Esophagus muscularis mucosa (tissue), 4 donors: ENCODE results near the gene STKLD1. TPM values are rescaled to one million over a fixed set of nuclear protein-coding genes. Genes with fewer than 3 reads are reported as not detected.

Experiments
- DNase-seq: peaks from one replicate; pipeline ENCODE4 v3.0.0-alpha.2; 2017; ENCODE audit errors: extremely low spot score
- H3K27ac ChIP-seq, 4 donors: fragments of 200-600 bp; sonication (generic); replicated peaks in 1 of 4; 1 replicate in 3 of 4; 2 replicates in 1 of 4; pipeline ENCODE4 v1.5.1; 2016 to 2019; ENCODE audit warnings: mild to moderate bottlenecking in 1 of 4
- H3K27me3 ChIP-seq, 4 donors: fragments of 200-600 bp; sonication (generic); one replicate each; pipeline versions ENCODE4 v1.5.1 to v1.6.0; 2016 to 2019
- H3K36me3 ChIP-seq, 4 donors: fragments of 200-600 bp; sonication (generic); one replicate each; pipeline ENCODE4 v1.5.1; 2016 to 2019
- H3K4me1 ChIP-seq, 4 donors: fragments of 200-600 bp; sonication (generic); one replicate each; pipeline ENCODE4 v1.5.1; 2016 to 2019
- H3K4me3 ChIP-seq, 4 donors: fragments of 200-600 bp; sonication (generic); 1 replicate in 2 of 4; 2 replicates in 2 of 4; pipeline ENCODE4 v1.5.1; 2016 to 2019; ENCODE audit warnings: mild to moderate bottlenecking in 4 of 4, moderate library complexity in 1 of 4
- H3K9me3 ChIP-seq, 4 donors: fragments of 200-600 bp; sonication (generic); 1 replicate in 3 of 4; 2 replicates in 1 of 4; pipeline ENCODE4 v1.5.1; 2016 to 2019
- EP300 ChIP-seq: sonication (generic); formaldehyde crosslinking; IDR thresholded peaks from one replicate; pipeline ENCODE4 v1.6.1; 2017; ENCODE audit warnings: antibody characterized with exemption
- POLR2A ChIP-seq: fragments of 450-650 bp; IDR thresholded peaks from one replicate; pipeline ENCODE4 v1.6.1; 2017; ENCODE audit warnings: antibody characterized with exemption, moderate library complexity, mild to moderate bottlenecking, low read depth
- POLR2AphosphoS5 ChIP-seq, 2 donors: sonication (generic); formaldehyde crosslinking; IDR thresholded peaks; one replicate each; pipeline ENCODE4 v1.6.1; 2017; ENCODE audit warnings: antibody characterized with exemption in 2 of 2
- WGBS: methylation state at CpG from one replicate; pipeline ENCODE4 v1.1.5; 2018; 5-methylcytosine and 5-hydroxymethylcytosine counted together
- intact Hi-C: fragments of 100-400 bp; cut with DNase I; formaldehyde crosslinking; loops from one replicate; pipeline ENCODE4 v1.15.1; 2023
- total RNA-seq, 4 donors: library from RNA; depleted of rRNA; stranded (reverse); fragments of >200 nt; gene quantifications; one replicate each; pipeline versions ENCODE4 v1.1.0 to v1.2.1, GENCODE V29; 2016
- TF ChIP-seq, protein P1 (sequence below), 3 experiments: fragments of 200-600 bp in 2 of 3; fragments of 450-650 bp in 1 of 3; sonication (generic) in 2 of 3; IDR thresholded peaks; one replicate each; pipeline ENCODE4 v1.5.1; 2017 to 2019; ENCODE audit warnings: antibody characterized with exemption in 3 of 3, mild to moderate bottlenecking in 2 of 3, moderate library complexity in 1 of 3

Gene STKLD1
- total RNA-seq, 4 donors from 2014 or later: 0.26 to 2.1 (median 1.0) TPM; not detected in 1

DNA sequence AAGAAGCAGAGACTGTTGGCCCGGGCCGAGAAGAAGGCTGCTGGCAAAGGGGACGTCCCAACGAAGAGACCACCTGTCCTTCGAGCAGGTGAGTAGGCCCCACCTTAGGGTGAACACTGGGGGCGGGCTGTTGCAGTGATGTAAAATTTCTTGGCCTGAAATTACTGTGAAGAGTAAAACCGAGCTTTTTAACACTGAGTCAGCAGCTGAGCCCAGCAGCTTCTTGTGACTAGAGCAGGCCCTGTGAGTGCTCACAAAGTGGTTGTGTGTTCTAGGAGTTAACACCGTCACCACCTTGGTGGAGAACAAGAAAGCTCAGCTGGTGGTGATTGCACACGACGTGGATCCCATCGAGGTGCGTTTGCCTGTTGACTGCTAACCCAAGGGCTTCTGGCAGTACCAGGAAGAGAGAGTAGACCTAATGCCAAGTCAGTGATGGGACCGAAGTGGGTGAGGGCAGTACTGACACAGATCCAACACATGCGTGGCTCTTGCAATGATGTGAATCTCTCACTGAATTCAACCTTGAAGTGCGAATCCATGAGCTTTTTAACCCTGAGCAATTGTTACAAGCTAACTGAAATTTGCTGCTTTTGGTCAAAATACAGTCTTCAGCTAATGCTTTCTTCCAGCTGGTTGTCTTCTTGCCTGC lies 26.1 kb upstream of the STKLD1 start:
- H3K27ac ChIP-seq: peak overlapping the region in 1 of 4 donors; percentile 0
- intact Hi-C loops: no loop called here
- H3K36me3 ChIP-seq: peaks cover 38 to 68% (median 64%) of the 10 kb centered on the region in 4 donors
- H3K4me3 ChIP-seq: no peak overlapping the region
- WGBS: 82% methylated on average over 15 of the region's 15 CpGs
- H3K9me3 ChIP-seq: no peaks in the 10 kb centered on the region
- peaks cover 32 to 58% (median 49%) of the 10 kb centered on the region in 4 donors for H3K4me1 ChIP-seq
- no peak for TF ChIP-seq POLR2AphosphoS5 (IDR thresholded peaks at IDR 0.05)
- TF ChIP-seq EP300: no peak
- TF ChIP-seq, protein P1, sequence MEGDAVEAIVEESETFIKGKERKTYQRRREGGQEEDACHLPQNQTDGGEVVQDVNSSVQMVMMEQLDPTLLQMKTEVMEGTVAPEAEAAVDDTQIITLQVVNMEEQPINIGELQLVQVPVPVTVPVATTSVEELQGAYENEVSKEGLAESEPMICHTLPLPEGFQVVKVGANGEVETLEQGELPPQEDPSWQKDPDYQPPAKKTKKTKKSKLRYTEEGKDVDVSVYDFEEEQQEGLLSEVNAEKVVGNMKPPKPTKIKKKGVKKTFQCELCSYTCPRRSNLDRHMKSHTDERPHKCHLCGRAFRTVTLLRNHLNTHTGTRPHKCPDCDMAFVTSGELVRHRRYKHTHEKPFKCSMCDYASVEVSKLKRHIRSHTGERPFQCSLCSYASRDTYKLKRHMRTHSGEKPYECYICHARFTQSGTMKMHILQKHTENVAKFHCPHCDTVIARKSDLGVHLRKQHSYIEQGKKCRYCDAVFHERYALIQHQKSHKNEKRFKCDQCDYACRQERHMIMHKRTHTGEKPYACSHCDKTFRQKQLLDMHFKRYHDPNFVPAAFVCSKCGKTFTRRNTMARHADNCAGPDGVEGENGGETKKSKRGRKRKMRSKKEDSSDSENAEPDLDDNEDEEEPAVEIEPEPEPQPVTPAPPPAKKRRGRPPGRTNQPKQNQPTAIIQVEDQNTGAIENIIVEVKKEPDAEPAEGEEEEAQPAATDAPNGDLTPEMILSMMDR (IDR thresholded peaks at IDR 0.05): no peak
- no peak for TF ChIP-seq POLR2A
- no peak for DNase-seq
- no peaks in the 10 kb centered on the region for H3K27me3 ChIP-seq

DNA sequence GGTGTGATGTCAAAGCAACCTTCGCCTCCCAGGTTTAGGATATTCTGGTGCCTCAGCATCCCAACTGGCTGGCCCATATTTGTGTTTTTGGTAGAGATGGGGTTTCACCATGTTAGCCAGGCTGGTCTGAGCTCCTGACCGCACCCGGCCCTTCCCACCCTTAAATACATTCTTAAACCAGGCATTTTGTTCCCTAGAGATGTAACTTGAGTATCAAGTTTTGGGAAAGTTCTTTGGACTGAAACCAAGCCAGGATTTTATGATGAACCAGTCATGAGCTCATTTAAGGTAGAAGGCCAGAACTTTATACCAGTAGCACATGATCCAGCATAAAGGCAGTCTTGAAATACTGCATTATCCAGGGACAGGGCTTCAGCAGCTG lies 24.6 kb upstream of the STKLD1 start:
- DNase-seq: no peak
- TF ChIP-seq POLR2AphosphoS5 (IDR thresholded peaks at IDR 0.05) (no peak), POLR2A (no peak), EP300 (no peak)
- TF ChIP-seq, protein P1 (IDR thresholded peaks at IDR 0.05): no peak

DNA sequence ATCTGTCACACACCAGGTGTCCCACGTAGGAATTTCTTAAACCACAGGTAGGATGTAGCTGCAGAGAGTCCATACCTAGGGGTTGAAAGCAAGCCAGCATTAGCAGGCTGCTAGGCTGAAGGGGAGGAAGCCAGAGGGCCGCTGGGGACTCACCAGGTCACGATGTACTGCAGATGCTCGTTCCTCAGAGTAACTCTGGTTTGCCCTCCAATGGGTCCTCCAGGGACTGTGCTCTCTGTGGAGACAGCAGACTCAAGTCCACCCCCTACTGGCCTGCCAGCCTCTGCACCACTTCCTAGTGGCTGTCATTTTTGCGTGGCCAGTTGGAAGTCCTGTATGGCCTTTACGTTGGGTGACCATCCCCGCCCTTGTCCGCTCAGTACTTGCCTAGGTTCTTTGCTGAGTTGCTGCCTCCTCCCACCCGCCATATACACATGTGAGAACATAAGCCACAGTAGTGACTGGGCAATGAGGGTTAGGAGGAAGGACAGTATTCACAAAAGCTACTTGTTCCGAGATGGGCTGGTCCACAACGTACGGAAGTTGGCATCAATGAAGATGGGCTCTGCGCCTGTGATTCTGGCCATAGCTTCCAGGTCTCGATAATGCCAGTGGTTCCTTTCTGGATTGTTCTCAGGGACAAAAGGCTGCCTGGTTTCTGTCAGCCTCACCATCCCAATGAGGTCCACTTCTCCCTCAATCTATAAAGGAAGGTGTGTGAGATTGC lies 24.1 kb upstream of the STKLD1 start:
- Histone ChIP-seq H3K9me3 (no peaks in the 10 kb centered on the region), H3K27ac (no peak overlapping the region), H3K27me3 (no peaks in the 10 kb centered on the region), H3K4me3 (no peak overlapping the region), H3K4me1 (peaks cover 32 to 54% (median 44%) of the 10 kb centered on the region in 4 donors), H3K36me3 (peaks cover 34 to 57% (median 52%) of the 10 kb centered on the region in 4 donors)
- WGBS: 75% methylated on average over 13 of the region's 14 CpGs
- intact Hi-C loops: no loop called here
- TF ChIP-seq EP300 (no peak), POLR2AphosphoS5 (IDR thresholded peaks at IDR 0.05) (no peak), POLR2A (no peak)
- TF ChIP-seq, protein P1 (IDR thresholded peaks at IDR 0.05): peak in 2 of 3 experiments; percentile 13 to 43
- no peak for DNase-seq

More for the DNA sequence above, 24.6 kb upstream of the STKLD1 start:
- Histone ChIP-seq H3K4me3 (no peak overlapping the region), H3K36me3 (peaks cover 34 to 57% (median 52%) of the 10 kb centered on the region in 4 donors), H3K27me3 (no peaks in the 10 kb centered on the region), H3K27ac (no peak overlapping the region), H3K4me1 (peaks cover 34 to 54% (median 44%) of the 10 kb centered on the region in 4 donors), H3K9me3 (no peaks in the 10 kb centered on the region)
- 86% methylated on average over 3 of the region's 3 CpGs for WGBS
- intact Hi-C loops: no loop called here

DNA sequence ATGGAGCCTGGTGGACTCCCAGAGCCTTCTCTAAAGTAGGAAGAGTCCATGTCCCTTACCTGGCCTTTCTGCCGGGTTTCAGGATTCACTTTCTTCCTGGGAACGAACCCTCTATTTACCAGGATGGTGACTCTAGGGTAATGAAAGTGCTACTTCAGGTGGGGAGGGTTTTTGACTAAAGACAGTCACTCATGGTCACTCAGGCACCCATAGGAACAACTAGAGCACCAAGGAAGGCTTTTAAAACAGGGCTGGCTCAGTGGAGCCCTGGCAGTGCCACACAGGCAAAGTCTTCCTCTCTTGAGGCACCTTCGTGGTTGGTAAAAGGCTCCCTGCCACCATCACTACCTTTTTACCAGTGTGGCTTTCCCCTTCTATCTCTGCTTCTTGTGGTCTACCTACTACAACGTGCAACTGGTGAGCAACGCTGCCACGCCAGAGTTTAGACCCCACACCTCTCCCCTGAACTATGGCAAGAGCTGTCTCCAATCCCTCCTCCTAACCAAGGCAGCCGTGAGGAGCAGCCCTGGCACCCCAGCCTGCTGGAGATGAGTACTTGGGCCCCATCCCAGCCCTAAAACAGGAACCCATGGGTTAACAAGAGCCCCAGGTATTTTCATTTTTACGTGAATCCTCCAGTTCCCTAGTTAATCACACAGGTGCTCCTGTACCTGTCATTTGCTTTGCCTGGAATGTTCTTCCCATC lies 23.4 kb upstream of the STKLD1 start:
- no peak for DNase-seq
- Histone ChIP-seq H3K4me1 (peaks cover 37 to 57% (median 47%) of the 10 kb centered on the region in 4 donors), H3K36me3 (peaks cover 34 to 57% (median 52%) of the 10 kb centered on the region in 4 donors), H3K27ac (no peak overlapping the region), H3K27me3 (no peaks in the 10 kb centered on the region), H3K4me3 (no peak overlapping the region), H3K9me3 (no peaks in the 10 kb centered on the region)
- 72% methylated on average over 8 of the region's 8 CpGs for WGBS
- intact Hi-C loops: no loop called here
- TF ChIP-seq EP300: no peak
- no peak for TF ChIP-seq POLR2AphosphoS5 (IDR thresholded peaks at IDR 0.05)

GRCh38 chr9:133353548-133353947 lies 22.6 kb upstream of the STKLD1 start:
- WGBS: 86% methylated on average over 4 of the region's 5 CpGs

More at GRCh38 chr9:133353548-133353947, 22.6 kb upstream of the STKLD1 start:
- peaks cover 40 to 60% (median 52%) of the 10 kb centered on the region in 4 donors for H3K4me1 ChIP-seq
- H3K4me3 ChIP-seq: no peak overlapping the region
- H3K9me3 ChIP-seq: no peaks in the 10 kb centered on the region
- intact Hi-C loops: no loop called here
- H3K36me3 ChIP-seq: peaks cover 34 to 57% (median 52%) of the 10 kb centered on the region in 4 donors
- no peak for DNase-seq
- no peak for TF ChIP-seq EP300
- TF ChIP-seq POLR2AphosphoS5 (IDR thresholded peaks at IDR 0.05): no peak
- H3K27me3 ChIP-seq: no peaks in the 10 kb centered on the region
- H3K27ac ChIP-seq: no peak overlapping the region
